Nephron progenitor cell (in vitro differentiated cells): ENCODE measurements around the gene CAPN15.

ENCODE experiments used
- DNase-seq: peaks from one replicate; pipeline ENCODE4 v3.0.0; 2021
- H3K27ac Mint-ChIP-seq: 2 replicates; pipeline ENCODE4 v1.8.0; 2021; ENCODE audit warnings: mild to moderate bottlenecking, moderate library complexity, mixed read lengths
- H3K27me3 Mint-ChIP-seq: 2 replicates; pipeline ENCODE4 v1.8.0; 2021; ENCODE audit warnings: mild to moderate bottlenecking, low read depth, mixed read lengths; ENCODE audit not compliant: poor library complexity
- H3K36me3 Mint-ChIP-seq: 2 replicates; pipeline ENCODE4 v1.8.0; 2021; ENCODE audit warnings: low read depth, mixed read lengths
- H3K4me1 Mint-ChIP-seq: 2 replicates; pipeline ENCODE4 v1.8.0; 2021; ENCODE audit warnings: mixed read lengths
- H3K4me3 Mint-ChIP-seq: 2 replicates; pipeline ENCODE4 v1.8.0; 2021; ENCODE audit warnings: mild to moderate bottlenecking, moderate library complexity, mixed read lengths
- H3K9me3 Mint-ChIP-seq: 2 replicates; pipeline ENCODE4 v1.8.0; 2021; ENCODE audit warnings: mild to moderate bottlenecking, moderate library complexity, mixed read lengths
- CTCF ChIP-seq: fragments of 200-600 bp; sonication (generic); IDR thresholded peaks from 2 replicates; pipeline ENCODE4 v1.5.0; 2021; ENCODE audit warnings: antibody characterized with exemption

The CAPN15 gene

DNA sequence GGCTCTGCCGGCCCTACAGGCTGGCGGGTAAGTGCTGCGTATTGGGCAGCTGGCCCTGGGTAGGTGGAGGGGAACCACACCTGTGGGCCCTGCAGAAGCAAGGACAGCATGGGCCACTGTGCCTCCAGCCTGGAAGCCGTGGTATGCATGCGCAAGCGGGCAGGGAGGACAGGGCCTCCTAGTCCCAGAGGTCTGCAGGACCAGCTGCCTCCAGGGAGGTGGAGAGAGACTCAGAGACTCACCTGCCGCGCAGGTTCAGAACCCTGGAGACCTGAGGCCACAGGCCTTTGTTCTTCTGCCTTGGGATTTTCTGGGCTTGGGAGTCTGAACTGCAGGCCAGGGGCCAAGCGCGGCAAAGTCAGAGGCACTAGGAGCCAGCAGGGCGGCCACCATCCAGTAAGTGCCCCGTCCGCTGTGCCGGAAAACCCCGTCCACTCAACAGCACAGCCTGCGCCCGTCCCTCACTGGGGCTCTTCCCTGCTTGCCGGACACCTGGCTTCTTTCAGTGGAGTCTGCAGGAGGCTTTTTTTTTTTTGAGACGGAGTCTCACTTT lies 53.5 kb downstream of the CAPN15 start:
- H3K4me3 Mint-ChIP-seq, result no peak overlapping the region
- TF ChIP-seq CTCF, result no peak
- peaks cover 7% of the 10 kb centered on the region for H3K27me3 Mint-ChIP-seq
- peaks cover 13% of the 10 kb centered on the region for H3K4me1 Mint-ChIP-seq
- H3K9me3 Mint-ChIP-seq, result no peaks in the 10 kb centered on the region
- H3K27ac Mint-ChIP-seq, result no peak overlapping the region
- no peak for DNase-seq
- H3K36me3 Mint-ChIP-seq, result no peaks in the 10 kb centered on the region

- Mint-ChIP-seq H3K27ac (no peak overlapping the region), H3K27me3 (peaks cover 7% of the 10 kb centered on the region), H3K9me3 (no peaks in the 10 kb centered on the region), H3K4me3 (no peak overlapping the region), H3K4me1 (peaks cover 12% of the 10 kb centered on the region), H3K36me3 (no peaks in the 10 kb centered on the region)
- DNase-seq, result no peak
- TF ChIP-seq CTCF, result no peak
These were observed 54.7 kb downstream of the CAPN15 start for GRCh38 chr16:582218-582613.

DNA sequence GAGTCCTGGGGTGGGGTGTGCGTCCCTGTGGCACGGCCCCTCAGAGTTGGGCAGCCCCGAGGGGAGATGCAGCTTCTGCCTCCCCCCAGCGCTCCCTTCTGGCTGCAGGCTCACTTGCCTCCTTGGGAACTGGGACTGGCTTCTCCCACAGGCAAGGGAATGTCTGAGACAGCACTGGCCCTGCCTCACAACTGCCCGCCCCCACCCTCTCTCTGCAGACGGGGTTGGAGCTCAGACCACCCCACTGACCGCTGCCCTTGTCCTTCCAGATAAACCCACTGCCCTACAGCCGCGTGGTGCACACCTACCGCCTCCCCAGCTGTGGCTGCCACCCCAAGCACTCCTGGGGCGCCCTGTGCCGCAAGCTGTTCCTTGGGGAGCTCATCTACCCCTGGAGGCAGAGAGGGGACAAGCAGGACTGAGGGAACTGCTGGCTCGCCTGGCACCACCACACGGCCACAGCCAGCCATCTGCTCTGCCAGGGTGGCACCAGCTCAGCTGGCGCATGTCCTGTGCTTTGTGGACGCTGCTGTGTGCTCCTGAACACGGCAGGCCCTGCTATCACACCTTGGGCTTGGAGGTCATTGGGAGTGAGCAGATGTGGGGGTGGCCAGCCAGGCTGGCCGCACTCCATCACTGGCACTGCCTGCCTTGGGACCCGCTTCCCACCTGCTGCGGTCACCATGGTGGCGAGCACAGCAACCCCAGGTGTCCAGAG lies 55.3 kb downstream of the CAPN15 start:
- H3K27me3 Mint-ChIP-seq, result peaks cover 7% of the 10 kb centered on the region
- H3K4me3 Mint-ChIP-seq, result no peak overlapping the region
- no peak for DNase-seq
- no peaks in the 10 kb centered on the region for H3K36me3 Mint-ChIP-seq
- H3K4me1 Mint-ChIP-seq, result peaks cover 17% of the 10 kb centered on the region
- H3K9me3 Mint-ChIP-seq, result no peaks in the 10 kb centered on the region
- TF ChIP-seq CTCF, result no peak
- no peak overlapping the region for H3K27ac Mint-ChIP-seq

GRCh38 chr16:583470-583814 lies 55.9 kb downstream of the CAPN15 start:
- peaks cover 7% of the 10 kb centered on the region for H3K27me3 Mint-ChIP-seq
- DNase-seq, result no peak
- no peaks in the 10 kb centered on the region for H3K36me3 Mint-ChIP-seq
- no peak overlapping the region for H3K4me3 Mint-ChIP-seq
- no peaks in the 10 kb centered on the region for H3K9me3 Mint-ChIP-seq
- no peak for TF ChIP-seq CTCF
- H3K27ac Mint-ChIP-seq, result no peak overlapping the region
- H3K4me1 Mint-ChIP-seq, result peaks cover 24% of the 10 kb centered on the region

- Mint-ChIP-seq H3K4me3 (no peak overlapping the region), H3K36me3 (no peaks in the 10 kb centered on the region), H3K27me3 (peaks cover 7% of the 10 kb centered on the region), H3K4me1 (peaks cover 24% of the 10 kb centered on the region), H3K9me3 (no peaks in the 10 kb centered on the region), H3K27ac (no peak overlapping the region)
- no peak for TF ChIP-seq CTCF
- DNase-seq, result no peak
These were observed 56.5 kb downstream of the CAPN15 start for GRCh38 chr16:583815-584591.
